ENCODE data around the gene ERICH3.

DNA sequence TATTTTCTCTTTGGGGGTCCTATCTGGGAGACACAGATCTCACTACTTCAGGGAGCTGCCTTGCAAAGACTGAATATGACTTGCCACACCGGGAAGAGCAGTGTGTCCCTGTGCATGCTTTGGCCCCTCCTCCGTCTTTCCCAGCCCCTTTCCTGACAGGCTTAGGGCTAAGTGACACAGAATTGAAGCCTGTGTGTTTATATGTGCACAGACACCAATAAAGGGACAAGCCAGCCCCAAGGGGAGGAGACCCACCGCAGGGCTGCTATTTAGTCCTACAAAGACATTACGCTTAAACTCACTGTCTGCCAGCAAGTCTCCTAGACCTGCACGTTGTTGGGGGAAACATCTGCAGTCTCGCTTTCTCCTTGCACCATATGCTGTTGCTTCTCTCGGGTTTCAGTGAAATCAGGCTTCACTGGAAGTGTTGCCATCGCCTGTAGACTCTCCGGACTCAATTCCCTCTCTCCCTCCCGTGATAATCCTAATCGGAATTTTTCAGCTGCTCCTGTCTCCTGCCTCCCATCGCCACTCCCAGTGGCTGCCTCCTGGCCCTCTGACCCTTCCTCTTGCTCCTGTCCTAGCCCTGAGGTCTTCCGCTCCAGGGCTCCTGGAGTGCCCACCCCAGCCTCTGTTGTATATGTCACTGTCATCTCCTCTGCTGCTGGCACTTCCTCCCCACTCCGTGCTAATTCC, 102.6 kb downstream of the ERICH3 start:
- TF ChIP-seq EZH2 (IDR thresholded peaks at IDR 0.05) = no peak
- no peak for TF ChIP-seq FOXP2 (optimal IDR thresholded peaks at IDR 0.05; ENCODE audit: control extremely low read depth, extremely low read length, insufficient read depth)
- TF ChIP-seq POLR2AphosphoS5 (IDR thresholded peaks at IDR 0.05; ENCODE audit: borderline replicate concordance, low read depth, low read length) = no peak

All from SK-N-MC (cell line).